Activated naive CD8-positive, alpha-beta T cell treated with anti-CD3 and anti-CD28 coated beads for 36 hours (primary cell): ENCODE measurements around the gene PTRHD1. TPM values are rescaled to one million over a fixed set of nuclear protein-coding genes. Genes with fewer than 3 reads are reported as not detected.

Experiments
- total RNA-seq, 2 experiments: library from RNA; stranded (reverse); gene quantifications; one replicate each; pipeline ENCODE4 v1.2.3, GENCODE V29; 2021

PTRHD1 gene
- total RNA-seq, 2 experiments from 2014 or later: 23.8 to 27.5 TPM

Other genes starting within 250 kb of the PTRHD1 start
- gene CENPO, start within 50 bp of the PTRHD1 start, total RNA-seq: 10 to 100 TPM; 48.0 to 52.2 TPM
- gene ADCY3, start 126.8 kb upstream of the PTRHD1 start, total RNA-seq: 10 to 100 TPM; 55.4 to 55.7 TPM
- gene DNAJC27, start 178.6 kb upstream of the PTRHD1 start, total RNA-seq: 1 to 10 TPM; 4.2 TPM
- under 1 TPM; 0.06 to 0.08 TPM for gene EFR3B, start 248.7 kb upstream of the PTRHD1 start, total RNA-seq